SK-N-SH (cell line): Measurements from ENCODE around the gene SLC25A38.

Experiments used
- CTCF ChIP-seq: fragments of 200-600 bp; sonication (generic); IDR thresholded peaks from 2 replicates; pipeline ENCODE4 v1.6.1; 2017; ENCODE audit warnings: antibody characterized with exemption, mild to moderate bottlenecking, moderate library complexity
- GABPA ChIP-seq: IDR thresholded peaks from 2 replicates; pipeline ENCODE4 v1.4.0; 2012; ENCODE audit warnings: low read depth, mild to moderate bottlenecking
- JUND ChIP-seq: IDR thresholded peaks from 2 replicates; pipeline ENCODE4 v1.4.0; 2012
- RFX5 ChIP-seq: IDR thresholded peaks from 2 replicates; pipeline ENCODE4 v1.6.1; 2012; ENCODE audit warnings: mild to moderate bottlenecking, improper control_type of control experiment, low read length
- SIN3A ChIP-seq: IDR thresholded peaks from 2 replicates; pipeline ENCODE4 v1.6.1; 2012; ENCODE audit warnings: low read depth, mild to moderate bottlenecking, low read length, moderate library complexity, borderline replicate concordance
- SMC3 ChIP-seq: IDR thresholded peaks from 2 replicates; pipeline ENCODE4 v1.6.1; 2012; ENCODE audit warnings: low read depth, low read length, improper control_type of control experiment

DNA sequence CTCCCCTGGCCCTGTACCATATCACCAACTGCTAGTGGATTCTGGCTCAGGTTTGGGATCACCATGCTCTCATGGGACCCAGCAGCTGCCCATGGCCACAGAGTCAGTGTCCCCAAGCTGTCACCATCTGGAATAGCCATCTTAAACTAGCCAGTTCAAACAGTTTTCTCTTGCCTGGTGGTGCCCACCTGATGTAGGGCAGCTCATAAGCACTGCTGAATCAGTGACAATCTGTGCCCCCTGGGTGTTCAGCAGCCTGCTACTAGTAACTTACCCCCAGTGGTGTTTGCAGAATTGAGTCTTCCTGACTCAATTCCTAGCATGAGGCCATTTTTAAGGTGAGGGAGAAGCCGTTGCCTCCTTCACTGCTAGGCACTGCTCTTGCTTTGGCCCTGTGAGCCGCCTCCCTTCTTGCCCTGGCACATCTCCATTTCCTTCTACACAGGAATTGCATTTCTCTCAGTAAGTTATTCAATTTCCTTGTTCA, 31.3 kb downstream of the SLC25A38 start:
- no peak for TF ChIP-seq JUND
- no peak for TF ChIP-seq CTCF
- no peak for TF ChIP-seq SIN3A
- no peak for TF ChIP-seq GABPA
- TF ChIP-seq SMC3 = no peak
- no peak for TF ChIP-seq RFX5
